ENCODE measurements around the gene MFSD11. TPM values are rescaled to one million over a fixed set of nuclear protein-coding genes. Genes with fewer than 3 reads are reported as not detected.
A peak's percentile ranks its signal among the peaks of the same experiment; 100 is the strongest.
"Not testable (repeated sequence)": the region's sequence is repeated elsewhere in the genome, so short reads cannot be mapped to it uniquely, and the experiment has no call there.

MFSD11 gene
- 10 to 100 TPM; 27.7 to 38.5 (median 30.9) TPM for polyA plus RNA-seq (ENCODE audit: insufficient read depth in 1 of 5, insufficient read length in 5 of 5, low replicate concordance in 1 of 5)
- long read RNA-seq, donor 1, transcript MFSD11-216 (1 exons, 1,141 nt): major isoform, 5 of 9 reads
- long read RNA-seq, donor 1, partial matches to known transcripts: 0 of 9 reads
- long read RNA-seq, donor 1, other reads (novel, unspliced or antisense): 0 of 9 reads
- long read RNA-seq, donor 2, partial matches to known transcripts: 0 of 4 reads
- long read RNA-seq, donor 2, other reads (novel, unspliced or antisense): 0 of 4 reads
- long read RNA-seq, donor 3, transcript MFSD11-216 (1 exons, 1,141 nt): major isoform, 5 of 6 reads
- long read RNA-seq, donor 3, partial matches to known transcripts: 0 of 6 reads
- long read RNA-seq, donor 3, other reads (novel, unspliced or antisense): 0 of 6 reads
- long read RNA-seq, donor 4, partial matches to known transcripts: 0 of 1 reads
- long read RNA-seq, donor 4, other reads (novel, unspliced or antisense): 0 of 1 reads
- long read RNA-seq, donor 5, partial matches to known transcripts: 0 of 5 reads
- long read RNA-seq, donor 5, other reads (novel, unspliced or antisense): 0 of 5 reads
- long read RNA-seq, donor 6, partial matches to known transcripts: 0 of 4 reads
- long read RNA-seq, donor 6, other reads (novel, unspliced or antisense): 0 of 4 reads
- long read RNA-seq, donor 7, partial matches to known transcripts: 0 of 3 reads
- long read RNA-seq, donor 7, other reads (novel, unspliced or antisense): 0 of 3 reads
- long read RNA-seq, donor 8, partial matches to known transcripts: 0 of 1 reads
- long read RNA-seq, donor 8, other reads (novel, unspliced or antisense): 0 of 1 reads

DNA sequence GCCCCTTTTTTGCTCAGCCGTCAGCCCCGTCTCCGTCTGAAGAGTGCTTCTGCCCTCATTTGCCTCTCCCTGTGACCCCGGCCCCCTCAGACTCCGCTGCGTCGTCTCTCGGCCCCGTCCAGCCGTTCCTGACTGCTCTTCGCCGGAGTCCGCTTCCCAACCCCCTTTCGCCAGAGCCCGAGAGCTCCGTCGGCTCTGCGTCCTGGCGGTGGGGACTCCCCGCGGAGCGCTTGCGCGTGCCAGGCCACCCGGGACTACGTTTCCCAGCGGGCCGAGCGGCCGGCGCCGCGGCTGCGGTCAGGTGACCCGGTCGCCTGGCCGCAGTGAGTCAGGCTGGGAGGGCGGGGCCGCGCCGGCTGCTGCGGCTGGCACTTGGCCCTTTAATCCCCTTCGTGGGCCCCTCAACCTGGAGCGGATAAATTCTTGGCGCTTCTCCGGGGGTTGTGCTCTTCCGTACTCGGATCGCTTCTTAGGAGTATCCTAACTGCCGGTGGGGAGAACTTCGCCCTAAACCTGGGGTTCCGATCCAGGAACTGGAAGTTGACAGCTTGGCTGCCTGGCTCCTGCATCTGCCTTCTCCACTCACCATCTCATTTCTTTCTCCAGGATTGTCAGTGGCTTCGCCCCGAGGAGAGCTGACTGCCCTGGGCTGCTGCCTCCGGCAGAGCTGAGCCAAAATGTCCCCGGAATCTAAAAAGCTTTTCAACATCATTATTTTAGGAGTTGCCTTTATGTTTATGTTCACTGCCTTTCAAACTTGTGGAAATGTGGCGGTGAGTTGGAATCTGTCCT is at the start of gene MFSD11:
TSS of gene MFSD11 (plus strand) at position 444 of the 792 bp plus-strand sequence. CDS start at position 678, 234 bp downstream.
- peak; percentile 98 for DNase-seq

DNA sequence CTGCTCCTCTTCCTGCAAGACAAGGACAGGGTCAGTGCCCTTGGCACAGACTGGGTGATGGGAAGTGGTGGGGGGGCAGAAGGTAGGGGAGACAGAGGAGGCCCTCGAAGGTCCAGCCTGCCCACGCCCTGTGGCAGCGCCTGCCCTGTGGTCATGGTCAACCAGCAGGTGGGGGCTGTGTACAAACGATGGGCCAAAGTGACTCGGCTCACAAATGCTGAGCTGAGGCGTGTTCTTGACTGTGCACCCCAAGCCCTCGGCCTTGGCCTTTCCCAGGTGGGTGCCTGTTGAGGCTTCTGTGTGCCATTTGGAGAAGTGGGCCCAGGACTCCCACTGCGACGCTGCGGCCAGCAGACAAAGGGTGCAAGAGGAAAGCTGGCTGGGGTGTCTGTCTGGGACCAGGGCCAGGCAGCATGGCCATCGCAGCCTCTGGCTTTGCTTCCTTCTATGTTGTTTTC is 49.7 kb upstream of the MFSD11 start:
- DNase-seq: no peak

DNA sequence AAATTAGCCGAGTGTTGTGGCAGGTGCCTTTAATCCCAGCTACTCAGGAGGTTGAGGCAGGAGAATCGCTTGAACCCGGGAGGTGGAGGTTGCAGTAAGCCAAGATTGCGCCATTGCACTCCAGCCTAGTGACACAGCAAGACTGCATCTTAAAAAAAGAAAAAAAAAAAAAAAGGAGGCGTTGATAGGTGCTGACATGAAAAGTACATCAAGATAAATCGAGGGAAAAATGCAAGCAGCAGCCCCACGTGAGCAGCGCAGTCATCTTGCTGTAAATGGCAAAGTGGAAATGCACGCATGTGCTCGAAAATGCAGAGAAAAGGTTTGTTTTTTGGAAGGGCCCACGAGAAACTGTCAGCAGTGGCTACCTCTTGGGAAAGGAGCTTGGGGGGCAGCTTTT is 48.1 kb upstream of the MFSD11 start:
- DNase-seq: no peak

DNA sequence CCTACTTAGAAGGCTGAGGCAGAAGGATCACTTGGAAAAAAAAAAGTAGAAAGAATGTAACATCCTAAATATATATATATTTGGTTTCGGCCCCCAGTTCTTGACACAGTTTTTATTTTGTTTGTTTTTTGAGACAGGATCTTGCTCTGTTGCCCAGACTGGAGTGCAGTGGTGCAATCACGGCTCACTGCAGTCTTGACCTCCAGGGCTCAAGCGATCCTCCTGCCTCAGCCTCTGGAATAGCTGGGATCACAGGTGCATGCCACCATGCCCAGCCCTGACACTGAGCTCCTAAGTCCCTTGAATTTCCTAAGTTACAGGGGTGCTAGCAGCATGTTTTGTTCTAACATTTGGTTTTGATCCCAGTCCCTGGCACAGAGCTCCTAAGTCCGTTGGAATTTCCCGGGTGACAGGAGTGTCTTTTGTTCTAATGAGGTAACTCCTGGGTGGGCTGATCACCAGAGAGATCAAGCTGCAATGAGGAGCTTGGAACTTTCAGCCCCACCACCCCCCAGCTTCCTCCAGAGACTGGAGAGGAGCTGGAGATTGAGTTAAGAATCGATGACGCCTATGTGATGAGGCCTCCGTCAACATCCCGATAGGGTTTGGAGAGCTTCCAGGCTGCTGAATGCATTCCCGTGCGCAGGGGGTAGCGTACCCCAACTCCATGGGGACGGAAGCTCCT is 47.2 kb upstream of the MFSD11 start:
- DNase-seq: no peak

DNA sequence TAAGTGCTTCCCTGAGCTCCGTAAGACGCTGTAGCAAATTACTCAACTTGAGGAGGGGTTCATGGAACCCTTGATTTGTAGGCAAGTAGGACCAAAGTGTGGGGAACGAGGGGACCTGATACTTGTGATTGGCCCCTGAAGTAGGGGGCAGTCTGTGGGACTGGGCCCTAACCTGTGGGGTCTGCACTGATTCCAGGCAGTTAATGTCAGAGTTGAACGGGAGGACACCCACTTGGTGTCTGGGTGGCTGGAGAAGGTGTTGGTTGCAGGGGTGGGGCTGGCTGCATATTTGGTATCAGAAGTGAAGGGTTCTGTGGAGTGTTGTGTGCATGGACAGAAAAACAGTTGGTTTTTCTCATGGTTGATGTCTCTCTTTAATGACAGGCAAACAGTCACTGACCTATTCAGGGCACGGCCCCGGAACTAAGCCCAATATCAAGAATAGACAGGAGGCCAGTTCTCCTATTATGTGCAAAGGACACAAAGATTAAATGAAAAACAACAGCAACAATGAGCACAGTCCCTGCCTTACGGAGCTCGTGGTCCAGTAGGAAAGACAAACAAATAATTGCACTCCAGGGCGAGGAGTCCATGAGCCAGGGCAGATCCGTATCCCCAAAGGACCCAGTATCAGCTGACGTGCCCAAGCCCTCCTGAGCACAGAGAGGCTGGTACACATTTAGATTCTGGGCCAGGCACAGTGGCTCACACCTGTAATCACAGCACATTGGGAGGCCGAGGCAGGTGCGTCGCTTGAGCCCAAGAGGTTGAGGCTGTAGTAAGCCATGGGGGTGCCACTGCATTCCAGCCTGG is 46.3 kb upstream of the MFSD11 start:
- DNase-seq: no peak

DNA sequence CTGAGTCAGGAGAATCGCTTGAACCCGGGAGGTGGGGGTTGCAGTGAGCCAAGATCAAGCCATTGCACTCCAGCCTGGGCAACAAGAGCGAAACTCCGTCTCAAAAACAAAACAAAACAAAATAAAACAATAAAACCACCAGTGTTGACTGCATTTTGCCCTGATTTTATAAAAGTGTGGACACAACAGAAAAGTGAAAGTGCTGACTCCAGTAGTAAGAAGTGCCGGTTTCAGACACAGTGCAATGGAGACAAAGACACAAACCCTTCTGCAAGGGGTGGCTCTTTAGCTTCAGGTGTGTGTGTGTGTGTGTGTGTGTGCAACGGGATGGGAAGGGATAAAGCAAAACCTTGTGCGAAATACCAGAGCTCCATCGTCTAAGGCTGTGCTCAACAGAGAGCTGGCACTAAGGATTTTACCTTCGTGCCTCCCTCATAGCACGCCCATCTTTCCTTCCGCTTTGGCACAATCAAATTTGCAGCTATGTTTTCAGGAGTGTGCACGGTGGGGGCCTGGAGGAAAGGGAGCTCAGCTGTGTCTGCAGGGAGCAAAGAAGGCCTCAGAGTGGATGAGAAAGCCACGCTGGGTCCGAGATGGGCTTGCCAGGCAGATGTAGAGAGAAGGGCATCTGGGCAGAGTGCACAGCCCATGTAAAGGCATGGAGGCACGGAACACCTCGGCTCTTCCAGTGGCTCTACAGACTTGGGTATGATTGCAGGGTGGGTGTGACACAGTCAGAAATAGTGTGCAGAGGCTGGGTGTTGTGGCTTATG is 42.7 kb upstream of the MFSD11 start:
- DNase-seq: no peak

DNA sequence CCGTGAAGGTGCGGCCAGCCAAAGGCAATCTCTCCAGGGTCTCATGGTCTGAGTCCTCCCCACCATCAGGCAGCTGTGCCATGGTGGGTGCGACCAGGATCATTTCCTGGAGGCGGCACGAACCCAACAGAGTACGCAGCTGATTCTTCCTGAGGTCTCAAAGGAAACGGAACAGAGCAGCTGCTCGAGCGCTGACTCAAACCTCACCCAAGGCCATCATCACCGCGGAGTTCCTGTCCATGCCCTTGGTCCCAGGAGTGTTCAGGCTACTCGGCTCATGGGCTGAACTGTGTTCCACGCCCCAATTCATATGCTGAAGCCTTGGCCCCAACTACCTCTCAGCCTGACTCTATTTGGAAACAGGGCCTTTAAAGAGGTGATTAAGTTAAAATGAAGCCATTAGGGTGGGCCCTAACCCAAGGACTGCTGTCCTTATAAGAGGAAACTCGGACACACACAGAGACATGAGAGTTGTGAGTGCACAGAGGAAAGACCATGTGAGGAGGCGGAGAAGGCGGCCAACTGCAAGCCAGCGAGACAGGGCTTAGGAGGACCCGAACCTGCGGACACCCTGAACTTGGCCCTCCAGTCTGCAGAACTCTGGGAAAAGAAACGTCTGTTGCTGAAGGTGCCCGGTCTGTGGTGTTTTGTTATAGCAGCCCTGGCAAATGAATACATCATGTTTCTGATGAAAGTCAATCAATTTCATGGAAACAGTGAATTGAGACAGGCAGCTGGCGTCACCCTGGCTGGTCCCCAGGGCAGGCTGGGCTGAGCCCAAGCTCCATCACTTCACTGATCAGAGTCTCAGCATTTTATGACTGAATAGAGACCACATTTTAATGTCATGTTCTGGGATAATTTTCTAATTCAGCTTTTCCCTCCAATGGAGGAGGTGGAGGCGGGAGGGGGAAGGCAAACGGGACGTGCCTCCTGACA is 40.9 kb upstream of the MFSD11 start:
- no peak for DNase-seq

DNA sequence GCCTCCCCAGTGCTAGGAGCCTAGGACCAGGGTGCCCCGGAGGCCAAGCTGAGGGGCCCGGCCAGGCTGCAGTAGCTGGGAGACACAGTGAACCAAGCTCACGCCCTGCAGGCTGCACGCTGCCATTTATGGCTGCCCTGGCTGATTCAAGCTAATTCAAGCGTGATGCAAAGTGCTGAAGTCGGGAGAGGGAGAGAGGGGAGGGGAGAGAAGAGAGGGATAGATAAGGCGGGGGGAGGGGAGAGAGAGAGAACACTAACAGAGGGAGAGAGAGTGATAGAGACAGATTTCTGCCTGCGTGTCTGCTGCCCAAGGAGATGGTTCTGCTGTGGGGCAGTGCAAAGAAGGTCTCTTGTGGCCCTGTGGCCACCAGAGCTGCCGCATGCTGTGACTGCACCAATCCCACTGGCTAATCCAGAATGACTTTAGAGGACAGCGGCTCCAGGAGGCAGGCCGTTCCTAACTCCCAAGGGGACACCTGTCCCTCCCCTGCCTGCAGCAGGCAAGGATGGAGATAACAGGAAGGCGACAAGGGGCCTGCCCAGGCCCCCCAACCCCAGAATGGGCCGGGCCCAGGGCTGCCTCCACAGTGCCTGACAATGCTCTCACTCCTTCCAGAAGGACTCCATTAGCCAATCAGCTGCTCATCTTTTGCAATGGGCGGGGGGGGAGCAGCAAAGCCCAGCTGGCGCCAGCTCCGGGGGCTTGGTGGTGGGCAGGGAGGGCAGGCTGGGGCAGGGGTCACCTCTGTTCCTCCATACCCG is 40.0 kb upstream of the MFSD11 start:
- no peak for DNase-seq

DNA sequence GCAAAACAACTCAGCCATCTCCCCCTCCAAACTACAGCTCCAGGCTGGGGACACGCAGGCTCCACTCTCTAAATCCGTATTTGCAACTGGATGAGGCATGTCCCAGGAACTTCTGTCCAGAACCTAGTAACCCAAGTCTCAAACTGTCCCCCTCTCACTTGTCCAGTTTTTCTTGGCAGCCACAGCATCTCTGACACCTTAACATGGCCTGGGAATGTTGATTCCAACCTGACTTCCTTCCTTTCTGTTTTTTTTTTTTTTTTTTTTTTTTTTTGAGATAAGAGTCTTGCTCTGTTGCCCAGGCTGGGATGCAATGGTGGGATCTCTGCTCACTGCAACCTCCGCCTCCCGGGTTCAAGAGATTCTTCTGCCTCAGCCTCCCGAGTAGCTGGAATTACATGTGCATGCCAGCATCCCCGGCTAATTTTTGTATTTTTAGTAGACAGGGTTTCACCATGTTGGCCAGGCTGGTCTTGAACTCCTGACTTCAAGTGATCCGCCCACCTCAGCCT is 39.4 kb upstream of the MFSD11 start:
- not testable (repeated sequence) for DNase-seq

DNA sequence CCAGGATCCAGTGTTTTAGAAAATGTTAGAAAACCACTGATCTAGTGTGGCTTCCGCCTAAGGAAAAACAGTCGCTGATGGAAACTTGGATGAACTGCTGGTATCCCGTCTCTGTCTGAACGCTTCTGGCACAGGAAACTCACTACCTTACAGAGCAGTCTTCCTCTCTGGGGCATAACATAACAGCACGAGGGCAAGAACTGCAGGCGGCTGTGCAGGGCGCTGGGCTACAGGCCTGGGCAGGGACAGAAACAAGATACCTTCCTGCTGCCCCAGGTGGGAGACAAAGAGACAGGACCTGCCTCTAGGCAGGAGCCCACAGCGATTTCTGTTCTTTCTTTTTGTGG is 37.7 kb upstream of the MFSD11 start:
- DNase-seq: no peak

DNA sequence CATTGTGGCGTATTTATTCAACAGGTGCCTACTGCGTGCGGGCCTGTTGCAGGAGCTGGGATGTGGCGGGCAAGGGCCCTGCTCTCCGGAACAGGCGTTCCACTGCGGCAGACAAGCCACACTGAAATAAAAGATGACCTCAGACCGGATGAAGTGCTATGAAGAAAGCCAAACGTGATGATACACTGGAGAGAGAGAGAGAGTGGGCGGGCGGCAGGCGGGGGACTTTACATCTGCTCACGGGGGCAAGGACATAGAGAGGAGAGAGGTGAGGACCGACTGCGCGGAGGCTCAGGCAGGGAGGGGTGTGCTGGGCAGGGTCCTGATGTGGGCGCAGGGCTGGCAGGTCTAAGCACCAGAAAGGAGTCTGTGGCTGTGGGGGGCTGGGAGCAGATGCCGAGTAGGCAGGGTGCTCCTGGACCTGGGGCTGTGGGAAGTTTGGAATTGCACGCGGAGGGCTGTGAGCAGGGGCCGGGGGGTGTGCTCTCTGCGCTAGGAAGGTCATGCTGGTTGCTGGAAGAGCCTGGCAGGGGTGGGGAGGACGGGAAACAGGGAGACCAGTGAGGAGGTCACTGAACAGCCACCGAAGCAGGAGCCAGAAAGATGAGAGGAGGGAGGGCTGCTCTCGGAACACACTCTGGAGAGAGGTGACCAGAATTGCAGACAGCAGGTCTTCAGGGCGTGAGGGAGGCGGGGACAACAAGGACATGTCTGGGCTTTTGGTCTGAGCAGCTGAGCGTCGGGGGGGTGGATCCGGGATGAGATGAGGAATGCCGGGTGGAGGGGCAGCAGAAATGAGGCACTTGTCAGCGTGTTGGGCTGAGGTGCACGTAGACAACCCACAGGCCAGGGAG is 37.1 kb upstream of the MFSD11 start:
- DNase-seq: peak; percentile 65 to 68

DNA sequence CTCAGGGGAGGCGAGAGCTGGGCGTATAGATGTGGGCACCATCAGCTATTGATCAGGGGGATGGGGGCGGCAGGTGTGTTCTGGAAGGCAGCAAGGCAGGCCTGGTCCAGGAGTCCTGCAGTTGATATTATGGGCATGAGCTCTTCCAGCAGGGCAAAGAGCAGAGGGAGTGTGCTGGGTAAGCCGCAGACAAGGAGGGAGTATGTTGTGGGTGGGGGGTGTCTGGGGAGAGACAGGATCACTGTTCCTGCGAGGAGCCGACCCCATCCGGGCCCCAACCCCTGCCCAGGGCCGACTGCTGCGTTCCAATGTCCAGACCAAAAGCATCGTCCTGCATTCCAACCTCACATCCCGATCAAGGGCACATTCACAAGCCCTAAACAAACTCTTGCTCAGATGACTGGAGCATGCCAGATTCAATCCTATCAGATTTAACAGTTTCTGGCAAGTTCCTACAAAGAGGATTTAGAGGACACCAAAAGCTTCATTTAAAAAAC is 36.4 kb upstream of the MFSD11 start:
- no peak for DNase-seq

DNA sequence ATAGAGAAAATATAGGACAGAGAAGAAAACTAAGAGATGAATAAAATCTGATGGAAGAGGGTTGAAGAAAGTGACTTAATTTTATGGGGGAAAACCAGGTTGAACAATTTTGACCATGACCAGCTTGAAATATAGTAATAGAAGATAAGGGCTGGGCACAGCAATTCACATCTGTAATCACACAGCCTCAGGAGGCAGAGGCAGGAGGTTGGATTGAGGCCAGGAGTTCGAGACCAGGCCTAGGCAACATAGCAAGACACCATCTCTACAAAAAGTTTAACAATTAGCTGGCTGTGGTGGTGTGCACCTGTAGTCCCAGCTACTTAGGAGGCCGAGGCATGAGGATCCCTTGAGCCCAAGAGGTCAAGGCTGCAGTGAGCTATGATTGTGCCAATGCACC is 35.8 kb upstream of the MFSD11 start:
- no peak for DNase-seq

DNA sequence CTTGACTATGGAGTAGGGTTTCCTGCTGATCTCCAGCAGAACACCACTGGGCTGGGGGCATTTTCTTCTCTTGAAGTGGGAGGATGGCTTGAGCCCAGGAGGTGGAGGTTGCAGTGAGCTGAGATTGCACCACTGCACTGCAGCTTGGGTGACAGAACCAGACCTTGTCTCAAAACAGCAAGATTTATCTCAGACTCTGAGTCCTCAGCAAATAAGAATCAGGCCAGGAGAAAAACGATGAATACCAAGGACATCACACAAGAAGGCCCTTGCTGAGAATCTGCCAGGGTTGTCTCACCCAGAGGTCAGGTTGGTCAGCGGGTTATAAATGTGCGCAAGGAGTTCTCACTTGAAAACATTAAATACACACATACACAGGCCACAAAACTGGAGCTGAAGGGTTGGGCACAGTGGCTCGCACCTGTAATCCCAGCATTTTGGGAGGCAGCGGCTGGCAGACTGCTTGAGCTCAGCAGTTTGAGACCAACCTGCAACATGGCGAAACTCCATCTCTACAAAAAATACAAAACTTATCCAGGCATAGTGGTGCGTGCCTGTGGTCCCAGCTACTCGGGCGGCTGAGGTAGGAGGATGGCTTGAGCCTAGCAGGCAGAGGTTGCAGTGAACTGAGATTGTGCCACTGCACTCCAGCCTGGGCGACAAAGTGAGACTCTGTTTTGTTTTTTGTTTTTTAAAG is 34.8 kb upstream of the MFSD11 start:
- no peak for DNase-seq

DNA sequence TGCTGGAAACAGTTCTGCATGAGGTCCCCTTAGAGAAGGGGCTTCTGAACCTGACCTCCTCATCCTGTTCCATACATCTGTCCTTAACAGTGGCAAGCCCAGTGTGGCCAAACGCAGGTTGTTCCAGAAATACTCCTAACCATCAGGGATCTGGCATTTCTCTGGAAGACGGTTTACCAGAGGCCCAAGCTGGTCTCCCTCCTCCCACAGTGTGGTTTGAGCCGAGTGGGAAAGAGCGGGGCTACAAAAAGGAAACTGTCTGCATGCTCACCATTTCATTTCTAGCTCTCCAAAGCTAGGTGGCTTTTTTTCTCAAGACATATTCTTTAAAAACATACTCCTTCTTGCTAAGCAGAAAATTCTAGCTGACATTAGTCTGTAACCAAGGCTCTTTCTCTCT is 33.1 kb upstream of the MFSD11 start:
- DNase-seq: no peak

DNA sequence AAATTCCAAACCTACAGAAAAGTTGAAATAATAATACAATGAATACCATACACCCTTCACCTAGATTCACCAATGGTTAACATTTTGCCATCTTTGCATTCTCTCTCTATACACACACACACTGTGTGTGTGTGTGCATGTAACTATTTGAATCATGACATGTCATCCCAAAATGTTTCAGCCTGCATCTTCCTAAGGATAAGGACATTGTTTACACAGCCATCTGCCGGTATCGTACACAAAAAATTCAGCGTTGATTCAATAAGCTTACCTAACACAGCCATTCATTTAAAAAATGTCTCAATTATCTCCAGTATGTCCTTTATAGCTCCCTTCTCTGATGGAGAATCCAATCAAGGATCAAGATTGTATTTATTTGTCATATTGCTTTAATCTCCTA is 31.1 kb upstream of the MFSD11 start:
- DNase-seq: no peak
